HG02588 (cell line): ENCODE data around the gene NUTM1.
A peak's percentile ranks its signal among the peaks of the same experiment; 100 is the strongest.
"Not testable (repeated sequence)": the region's sequence is repeated elsewhere in the genome, so short reads cannot be mapped to it uniquely, and the experiment has no call there.

Experiments used
- ATAC-seq: cut with Tn5 transposase; IDR thresholded peaks from one replicate; pipeline ENCODE4 v1.9.1; 2021; ENCODE audit warnings: mild to moderate bottlenecking, moderate library complexity; ENCODE audit not compliant: unreplicated experiment

Gene NUTM1

GRCh38 chr15:34364041-34364440, 20.9 kb downstream of the NUTM1 start:
- ATAC-seq: no peak

GRCh38 chr15:34365091-34365825, 22.1 kb downstream of the NUTM1 start:
- ATAC-seq: no peak

- no peak for ATAC-seq
Observed at GRCh38 chr15:34365836-34366235, 22.7 kb downstream of the NUTM1 start.

- ATAC-seq: no peak
Observed at GRCh38 chr15:34366271-34367065, 23.4 kb downstream of the NUTM1 start.

- ATAC-seq: peak; percentile 80
Observed at GRCh38 chr15:34367101-34368081, 24.3 kb downstream of the NUTM1 start, which contains the start of gene LPCAT4. LPCAT4 (minus strand) TSS chr15:34367196; CDS start chr15:34367100, 96 bp downstream.

- no peak for ATAC-seq
Observed at GRCh38 chr15:34370129-34370528, 27.0 kb downstream of the NUTM1 start.

- ATAC-seq: no peak
Observed at GRCh38 chr15:34370643-34371042, 27.5 kb downstream of the NUTM1 start.

- no peak for ATAC-seq
Observed at GRCh38 chr15:34373951-34374350, 30.8 kb downstream of the NUTM1 start.

- no peak for ATAC-seq
Observed at GRCh38 chr15:34374816-34375215, 31.7 kb downstream of the NUTM1 start.

- not testable (repeated sequence) for ATAC-seq
Observed at GRCh38 chr15:34375541-34375940, 32.4 kb downstream of the NUTM1 start.

GRCh38 chr15:34376856-34377255, 33.7 kb downstream of the NUTM1 start:
- ATAC-seq: no peak

- ATAC-seq: not testable (repeated sequence)
Observed at GRCh38 chr15:34380491-34380890, 37.4 kb downstream of the NUTM1 start.

- not testable (repeated sequence) for ATAC-seq
Observed at GRCh38 chr15:34381829-34382521, 38.9 kb downstream of the NUTM1 start.

GRCh38 chr15:34389594-34390086, 46.5 kb downstream of the NUTM1 start:
- not testable (repeated sequence) for ATAC-seq

- not testable (repeated sequence) for ATAC-seq
Observed at GRCh38 chr15:34392981-34393380, 49.9 kb downstream of the NUTM1 start.

GRCh38 chr15:34397637-34398259, 54.6 kb downstream of the NUTM1 start:
- not testable (repeated sequence) for ATAC-seq

GRCh38 chr15:34403160-34403598, 60.1 kb downstream of the NUTM1 start:
- not testable (repeated sequence) for ATAC-seq

GRCh38 chr15:34403899-34404298, 60.8 kb downstream of the NUTM1 start:
- ATAC-seq: not testable (repeated sequence)
